Psoas muscle (tissue), 8 donors: ENCODE results near the gene ZBTB9. TPM values are rescaled to one million over a fixed set of nuclear protein-coding genes. Genes with fewer than 3 reads are reported as not detected.

ENCODE experiments used
- ATAC-seq, 4 donors: fragments of 200-7000 bp; cut with Tn5 transposase; one replicate each; pipeline ENCODE4 v1.9.1; 2020; ENCODE audit warnings: moderate library complexity in 3 of 4, mild to moderate bottlenecking in 2 of 4
- DNase-seq, 2 donors: peaks; one replicate each; pipeline ENCODE4 v3.0.0-alpha.2; 2020
- H3K27ac ChIP-seq: fragments of 200-600 bp; one replicate; pipeline ENCODE4 v1.8.0; 2022
- H3K27me3 ChIP-seq, 3 donors: fragments of 200-600 bp in 1 of 3; one replicate each; pipeline versions ENCODE4 v1.6.1 to v1.8.0; 2013 to 2022; ENCODE audit warnings: low read length in 2 of 3, mild to moderate bottlenecking in 2 of 3, moderate library complexity in 1 of 3; ENCODE audit not compliant: insufficient read depth in 3 of 3
- H3K36me3 ChIP-seq, 2 donors: fragments of 200-600 bp in 1 of 2; one replicate each; pipeline versions ENCODE4 v1.6.1 to v1.8.0; 2013 to 2022; ENCODE audit warnings: low read depth in 1 of 2, mild to moderate bottlenecking in 1 of 2, moderate library complexity in 1 of 2; ENCODE audit not compliant: insufficient read depth in 1 of 2
- H3K4me1 ChIP-seq: fragments of 200-600 bp; one replicate; pipeline ENCODE4 v1.8.0; 2022
- H3K4me3 ChIP-seq: fragments of 200-600 bp; one replicate; pipeline ENCODE4 v1.8.0; 2022; ENCODE audit warnings: mild to moderate bottlenecking
- H3K9me3 ChIP-seq: fragments of 200-600 bp; one replicate; pipeline ENCODE4 v1.8.0; 2022
- WGBS, 3 donors: extraction: QIAGEN DNeasy Blood & Tissue Kit; methylation state at CpG; one replicate each; pipeline versions ENCODE4 v1.1.6 to v1.1.7; 2013; 5-methylcytosine and 5-hydroxymethylcytosine counted together
- intact Hi-C, 2 donors: fragments of 100-400 bp; cut with DNase I; formaldehyde crosslinking; loops; one replicate each; pipeline versions ENCODE4 v1.11.0 to v1.14.2; 2022
- long read RNA-seq, 2 donors: library from polyadenylated mRNA; unstranded; transcript quantifications; one replicate each; pipeline ENCODE4 v2.0.0, GENCODE V29; 2021
- polyA plus RNA-seq, 3 donors: library from polyadenylated mRNA; stranded (reverse); fragments of 200-250 nt; gene quantifications; one replicate each; pipeline ENCODE4 v1.2.3, GENCODE V29; 2013
- total RNA-seq, 4 donors: library from RNA; stranded (reverse); fragmentation: NEBNext Ultra II Directional in 2 of 4; extraction: Animal tissue kit (Norgen Biotek cat#: 25700) in 2 of 4; gene quantifications; one replicate each; pipeline versions ENCODE4 v1.2.1 to v1.2.4, GENCODE V29; 2021 to 2023
- TF ChIP-seq, protein P1 (sequence below): fragments of 200-600 bp; IDR thresholded peaks from one replicate; pipeline ENCODE4 v1.8.0; 2022; ENCODE audit warnings: antibody characterized with exemption
- donor health status: healthy with polysubstance abuse.
- donor health status: DM: no; HTN: no; CAD: no; lungs with moderate emphysema.
- donor health status: Bipolar disorder and iron deficiency.
- donor health status: healthy.
- donor health status: DM: yes; HTN: yes; CAD: no.
- donor health status: DM: no; HTN: no; CAD: no.
- donor health status: DM: no; HTN: no; CAD: no.
- donor health status: DM: yes; HTN: yes; CAD: no.

ZBTB9 gene, protein sequence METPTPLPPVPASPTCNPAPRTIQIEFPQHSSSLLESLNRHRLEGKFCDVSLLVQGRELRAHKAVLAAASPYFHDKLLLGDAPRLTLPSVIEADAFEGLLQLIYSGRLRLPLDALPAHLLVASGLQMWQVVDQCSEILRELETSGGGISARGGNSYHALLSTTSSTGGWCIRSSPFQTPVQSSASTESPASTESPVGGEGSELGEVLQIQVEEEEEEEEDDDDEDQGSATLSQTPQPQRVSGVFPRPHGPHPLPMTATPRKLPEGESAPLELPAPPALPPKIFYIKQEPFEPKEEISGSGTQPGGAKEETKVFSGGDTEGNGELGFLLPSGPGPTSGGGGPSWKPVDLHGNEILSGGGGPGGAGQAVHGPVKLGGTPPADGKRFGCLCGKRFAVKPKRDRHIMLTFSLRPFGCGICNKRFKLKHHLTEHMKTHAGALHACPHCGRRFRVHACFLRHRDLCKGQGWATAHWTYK
- total RNA-seq: 1 to 10 TPM; 2.4 to 4.9 (median 3.9) TPM
- polyA plus RNA-seq: 1 to 10 TPM; 1.9 to 5.2 (median 3.7) TPM
- long read RNA-seq, donor 1, transcript ZBTB9-201 (2 exons, 2,716 nt): major isoform, 8 of 11 reads
- long read RNA-seq, donor 1, partial matches to known transcripts: 2 of 11 reads
- long read RNA-seq, donor 1, other reads (novel, unspliced or antisense): 1 of 11 reads
- long read RNA-seq, donor 2, transcript ZBTB9-201 (2 exons, 2,716 nt): major isoform, 7 of 8 reads
- long read RNA-seq, donor 2, partial matches to known transcripts: 0 of 8 reads
- long read RNA-seq, donor 2, other reads (novel, unspliced or antisense): 1 of 8 reads

DNA sequence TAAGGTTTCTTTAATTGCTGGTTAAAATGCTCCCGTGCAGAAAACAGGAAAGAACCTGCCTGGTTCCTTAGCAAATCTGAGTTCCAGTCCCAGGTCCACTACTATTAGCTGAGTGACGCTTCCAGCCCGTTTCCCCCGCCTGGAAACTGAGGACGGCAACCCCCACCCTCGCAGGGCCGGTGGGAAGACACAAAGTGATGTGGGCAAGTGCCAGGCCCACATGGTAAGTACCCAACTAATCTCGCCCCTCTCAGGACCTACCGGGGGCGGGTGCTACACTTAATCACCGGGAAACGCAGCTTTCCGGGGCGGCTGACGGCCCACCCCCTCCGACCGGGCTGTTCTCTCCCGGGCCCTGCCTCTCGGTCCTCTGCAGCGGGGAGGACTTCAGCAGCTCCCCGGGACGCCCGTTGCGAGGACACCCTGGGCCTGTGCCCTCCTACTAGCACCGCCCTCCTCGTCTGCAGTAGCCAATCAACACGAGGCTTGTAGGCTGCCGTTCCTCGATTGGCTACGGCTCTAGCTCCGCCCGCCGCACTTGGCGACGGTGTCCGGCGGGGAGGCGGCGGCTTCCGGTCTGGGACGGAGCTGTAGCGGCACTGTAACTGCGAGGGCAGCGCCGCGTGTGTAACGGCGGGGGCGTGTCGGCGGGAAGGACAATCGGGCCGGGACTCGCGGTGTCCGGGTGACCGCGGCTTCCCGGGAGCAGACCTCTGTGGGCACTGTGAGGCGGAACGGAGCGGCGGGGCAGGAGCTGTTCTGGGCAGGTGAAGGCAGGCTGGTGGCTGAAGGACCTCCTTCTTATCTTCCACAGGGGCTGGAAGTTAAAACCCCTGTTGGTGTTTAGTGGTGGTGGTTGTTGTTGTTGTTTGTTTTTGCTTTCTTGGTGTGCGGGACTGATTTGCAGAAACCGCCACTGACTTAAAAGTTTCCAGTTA is at the start of gene ZBTB9:
ZBTB9 (plus strand) TSS at position 568 of the 938 bp plus-strand sequence. CDS start 525 bp downstream, outside the sequence.
- 0% methylated on average over 63 to 65 of the region's 65 CpGs for WGBS, 3 donors
- Histone ChIP-seq H3K4me1 (peaks cover 4% of the 10 kb centered on the region), H3K9me3 (no peaks in the 10 kb centered on the region), H3K36me3 (peaks cover 0 to 21% of the 10 kb centered on the region in 2 donors), H3K27ac (peak within 1 kb of the TSS; percentile 82), H3K27me3 (no peaks in the 10 kb centered on the region), H3K4me3 (peak within 1 kb of the TSS; percentile 83)
- peak; percentile 96 to 98 for DNase-seq
- TF ChIP-seq, protein P1, sequence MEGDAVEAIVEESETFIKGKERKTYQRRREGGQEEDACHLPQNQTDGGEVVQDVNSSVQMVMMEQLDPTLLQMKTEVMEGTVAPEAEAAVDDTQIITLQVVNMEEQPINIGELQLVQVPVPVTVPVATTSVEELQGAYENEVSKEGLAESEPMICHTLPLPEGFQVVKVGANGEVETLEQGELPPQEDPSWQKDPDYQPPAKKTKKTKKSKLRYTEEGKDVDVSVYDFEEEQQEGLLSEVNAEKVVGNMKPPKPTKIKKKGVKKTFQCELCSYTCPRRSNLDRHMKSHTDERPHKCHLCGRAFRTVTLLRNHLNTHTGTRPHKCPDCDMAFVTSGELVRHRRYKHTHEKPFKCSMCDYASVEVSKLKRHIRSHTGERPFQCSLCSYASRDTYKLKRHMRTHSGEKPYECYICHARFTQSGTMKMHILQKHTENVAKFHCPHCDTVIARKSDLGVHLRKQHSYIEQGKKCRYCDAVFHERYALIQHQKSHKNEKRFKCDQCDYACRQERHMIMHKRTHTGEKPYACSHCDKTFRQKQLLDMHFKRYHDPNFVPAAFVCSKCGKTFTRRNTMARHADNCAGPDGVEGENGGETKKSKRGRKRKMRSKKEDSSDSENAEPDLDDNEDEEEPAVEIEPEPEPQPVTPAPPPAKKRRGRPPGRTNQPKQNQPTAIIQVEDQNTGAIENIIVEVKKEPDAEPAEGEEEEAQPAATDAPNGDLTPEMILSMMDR: no peak
- peak; percentile 100 for ATAC-seq
- intact Hi-C loops: loop anchor here (2.0 to 10.0 kb wide), 4 partner anchors 63 to 123 kb away; partner anchors contain the start of gene KIFC1 (in 1 of the 2)

DNA sequence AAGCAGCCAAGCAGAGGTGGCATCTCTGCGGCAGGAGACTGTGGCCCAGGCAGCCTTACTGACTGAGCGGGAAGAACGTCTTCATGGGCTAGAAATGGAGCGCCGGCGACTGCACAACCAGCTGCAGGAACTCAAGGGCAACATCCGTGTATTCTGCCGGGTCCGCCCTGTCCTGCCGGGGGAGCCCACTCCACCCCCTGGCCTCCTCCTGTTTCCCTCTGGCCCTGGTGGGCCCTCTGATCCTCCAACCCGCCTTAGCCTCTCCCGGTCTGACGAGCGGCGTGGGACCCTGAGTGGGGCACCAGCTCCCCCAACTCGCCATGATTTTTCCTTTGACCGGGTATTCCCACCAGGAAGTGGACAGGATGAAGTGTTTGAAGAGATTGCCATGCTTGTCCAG is 49.5 kb upstream of the ZBTB9 start:
- DNase-seq: no peak
- no peak for ATAC-seq

DNA sequence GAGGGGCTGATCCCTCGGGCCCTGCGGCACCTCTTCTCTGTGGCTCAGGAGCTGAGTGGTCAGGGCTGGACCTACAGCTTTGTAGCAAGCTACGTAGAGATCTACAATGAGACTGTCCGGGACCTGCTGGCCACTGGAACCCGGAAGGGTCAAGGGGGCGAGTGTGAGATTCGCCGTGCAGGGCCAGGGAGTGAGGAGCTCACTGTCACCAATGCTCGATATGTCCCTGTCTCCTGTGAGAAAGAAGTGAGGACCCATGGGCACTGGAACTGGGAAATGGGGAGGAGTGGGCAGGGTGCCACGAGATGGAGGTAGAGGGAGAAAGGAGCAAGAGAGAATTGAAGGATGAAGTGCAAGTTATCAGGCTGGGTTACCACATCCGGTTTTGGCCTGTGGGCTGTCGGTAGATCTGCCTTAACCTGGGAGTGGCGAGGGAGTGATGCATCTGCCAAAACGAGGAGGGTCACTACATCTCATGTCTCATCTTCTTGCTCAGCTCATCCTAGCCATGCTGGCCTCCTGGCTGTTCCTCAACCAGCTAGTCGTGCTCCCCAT is 48.9 kb upstream of the ZBTB9 start:
- DNase-seq (no peak), ATAC-seq (no peak)
- 92 to 97% (median 93%) methylated on average over 15 of the region's 15 CpGs for WGBS, 3 donors
- no peak overlapping the region for H3K27ac ChIP-seq
- TF ChIP-seq, protein P1: no peak
- no peaks in the 10 kb centered on the region for H3K27me3 ChIP-seq
- H3K4me1 ChIP-seq: no peaks in the 10 kb centered on the region
- H3K9me3 ChIP-seq: no peaks in the 10 kb centered on the region
- intact Hi-C loops: loop anchor here in 1 of 2 donors (10.0 kb wide), 1 partner anchor 131 kb away; the partner anchor contains the start of genes B3GALT4, RPS18 and VPS52
- H3K36me3 ChIP-seq: no peaks in the 10 kb centered on the region
- H3K4me3 ChIP-seq: no peak overlapping the region

More for the DNA sequence above, 49.5 kb upstream of the ZBTB9 start:
- Histone ChIP-seq H3K4me1 (no peaks in the 10 kb centered on the region), H3K27me3 (no peaks in the 10 kb centered on the region), H3K27ac (no peak overlapping the region), H3K9me3 (no peaks in the 10 kb centered on the region), H3K4me3 (no peak overlapping the region), H3K36me3 (no peaks in the 10 kb centered on the region)
- WGBS, 3 donors: 88 to 93% (median 92%) methylated on average over 17 of the region's 17 CpGs
- intact Hi-C loops: loop anchor here in 1 of 2 donors (10.0 kb wide), 1 partner anchor 130 kb away; the partner anchor contains the start of genes B3GALT4, RPS18 and VPS52
- TF ChIP-seq, protein P1: no peak

DNA sequence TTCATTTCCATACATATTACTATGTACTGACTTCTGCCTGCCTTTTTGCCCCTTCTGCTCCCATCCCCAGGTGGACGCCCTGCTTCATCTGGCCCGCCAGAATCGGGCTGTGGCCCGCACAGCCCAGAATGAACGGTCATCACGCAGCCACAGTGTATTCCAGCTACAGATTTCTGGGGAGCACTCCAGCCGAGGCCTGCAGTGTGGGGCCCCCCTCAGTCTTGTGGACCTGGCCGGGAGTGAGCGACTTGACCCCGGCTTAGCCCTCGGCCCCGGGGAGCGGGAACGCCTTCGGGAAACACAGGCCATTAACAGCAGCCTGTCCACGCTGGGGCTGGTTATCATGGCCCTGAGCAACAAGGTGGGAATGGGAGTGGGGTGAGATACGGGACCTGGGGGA is 48.2 kb upstream of the ZBTB9 start:
- intact Hi-C loops: loop anchor here in 1 of 2 donors (10.0 kb wide), 1 partner anchor 131 kb away; the partner anchor contains the start of genes B3GALT4, RPS18 and VPS52
- no peak for ATAC-seq

More for the DNA sequence above, 48.2 kb upstream of the ZBTB9 start:
- DNase-seq: no peak
- TF ChIP-seq, protein P1: no peak
- Histone ChIP-seq H3K4me3 (no peak overlapping the region), H3K4me1 (no peaks in the 10 kb centered on the region), H3K9me3 (no peaks in the 10 kb centered on the region), H3K27me3 (no peaks in the 10 kb centered on the region), H3K27ac (no peak overlapping the region), H3K36me3 (no peaks in the 10 kb centered on the region)
- 95 to 96% (median 96%) methylated on average over 17 of the region's 17 CpGs for WGBS, 3 donors
